GM18507 (cell line): ENCODE measurements around the gene COX11.

Source experiments
- DNase-seq: peaks from one replicate; pipeline ENCODE4 v3.0.0; 2011; ENCODE audit warnings: low read depth; ENCODE audit not compliant: insufficient read length; ENCODE audit errors: extremely low spot score
- FAIRE-seq: peaks from 2 replicates; lab custom pipeline; 2011; peaks lifted over from hg19 to GRCh38; lab: Jason Lieb, UNC

The COX11 gene

GRCh38 chr17:54968262-54968987 is at the start of gene COX11, which contains the start of gene STXBP4:
Gene COX11 (minus strand): TSS chr17:54968654. CDS start chr17:54968646, 8 bp downstream.
Gene STXBP4 (plus strand): TSS chr17:54968765. CDS start chr17:54986220, 17,455 bp downstream.
- FAIRE-seq = peak; percentile 93
- peak; percentile 84 for DNase-seq

- FAIRE-seq (peak; percentile 84), DNase-seq (no peak)
These were observed 37.1 kb upstream of the COX11 start for GRCh38 chr17:55005520-55005919.

GRCh38 chr17:55004484-55004883 is 36.0 kb upstream of the COX11 start:
- FAIRE-seq (no peak), DNase-seq (no peak)

GRCh38 chr17:55002458-55002857 is 34.0 kb upstream of the COX11 start:
- no peak for DNase-seq
- FAIRE-seq = no peak

GRCh38 chr17:54996441-54996840 is 28.0 kb upstream of the COX11 start:
- FAIRE-seq (no peak), DNase-seq (no peak)

GRCh38 chr17:54992797-54993639 is 24.6 kb upstream of the COX11 start:
- DNase-seq = no peak
- peak; percentile 79 for FAIRE-seq

- DNase-seq (no peak), FAIRE-seq (no peak)
These were observed 23.1 kb upstream of the COX11 start for GRCh38 chr17:54991567-54991966.

GRCh38 chr17:54990118-54990517 is 21.7 kb upstream of the COX11 start:
- DNase-seq (no peak), FAIRE-seq (no peak)

- FAIRE-seq = no peak
- DNase-seq = no peak
These were observed 17.0 kb upstream of the COX11 start for GRCh38 chr17:54985476-54985875.

- FAIRE-seq = no peak
- DNase-seq = no peak
These were observed 14.8 kb upstream of the COX11 start for GRCh38 chr17:54983260-54983659.

GRCh38 chr17:54982399-54982798 is 13.9 kb upstream of the COX11 start:
- no peak for FAIRE-seq
- no peak for DNase-seq

- FAIRE-seq (no peak), DNase-seq (no peak)
These were observed 11.9 kb upstream of the COX11 start for GRCh38 chr17:54980375-54980774.

GRCh38 chr17:54979657-54980056 is 11.2 kb upstream of the COX11 start:
- FAIRE-seq = no peak
- DNase-seq = no peak

- FAIRE-seq = no peak
- no peak for DNase-seq
These were observed 9.3 kb upstream of the COX11 start for GRCh38 chr17:54977744-54978143.

GRCh38 chr17:54976316-54976715 is 7.9 kb upstream of the COX11 start:
- DNase-seq (no peak), FAIRE-seq (no peak)

GRCh38 chr17:54974759-54975158 is 6.3 kb upstream of the COX11 start:
- FAIRE-seq = no peak
- DNase-seq = no peak

GRCh38 chr17:54972406-54973138 is 4.1 kb upstream of the COX11 start:
- FAIRE-seq (no peak), DNase-seq (no peak)

GRCh38 chr17:54971901-54972300 is 3.4 kb upstream of the COX11 start:
- FAIRE-seq = no peak
- DNase-seq = no peak

GRCh38 chr17:54971147-54971546 is 2.7 kb upstream of the COX11 start:
- FAIRE-seq = peak; percentile 62
- no peak for DNase-seq
